GM12878 (cell line): ENCODE results near the gene RAB37. TPM values are rescaled to one million over a fixed set of nuclear protein-coding genes. Genes with fewer than 3 reads are reported as not detected.

ENCODE experiments used
- CBX5 ChIP-seq: sonication (generic); IDR thresholded peaks from 2 replicates; pipeline ENCODE4 v1.6.1; 2016; ENCODE audit warnings: low read depth, moderate library complexity, mild to moderate bottlenecking, inconsistent platforms
- CHD1 ChIP-seq: IDR thresholded peaks from 2 replicates; pipeline ENCODE4 v1.6.1; 2012; ENCODE audit warnings: low read depth, low read length, improper control_type of control experiment
- CHD2 ChIP-seq: IDR thresholded peaks from 2 replicates; pipeline ENCODE4 v1.6.1; 2011; ENCODE audit warnings: low read depth, low read length, improper control_type of control experiment, borderline replicate concordance
- GATAD2B ChIP-seq: fragments of 450-650 bp; conservative IDR thresholded peaks from 2 replicates; pipeline ENCODE4 v1.6.1; 2017; ENCODE audit warnings: low read depth, mild to moderate bottlenecking, moderate library complexity
- MXI1 ChIP-seq: fragments of 150-350 bp; IDR thresholded peaks from 2 replicates; pipeline ENCODE4 v1.6.1; 2011; ENCODE audit warnings: low read depth, mild to moderate bottlenecking, inconsistent platforms, low read length, improper control_type of control experiment
- NBN ChIP-seq: fragments of 450-650 bp; IDR thresholded peaks from 2 replicates; pipeline ENCODE4 v1.6.1; 2016
- RUNX3 ChIP-seq: IDR thresholded peaks from 2 replicates; pipeline ENCODE4 v1.6.1; 2012; ENCODE audit warnings: low read length, inconsistent platforms
- SPI1 ChIP-seq: IDR thresholded peaks from 2 replicates; pipeline ENCODE4 v1.6.1; 2011; ENCODE audit warnings: low read depth, mild to moderate bottlenecking, low read length, moderate library complexity, borderline replicate concordance; ENCODE audit not compliant: insufficient read depth
- STAT1 ChIP-seq: fragments of 450-650 bp; conservative IDR thresholded peaks from 2 replicates; pipeline ENCODE4 v1.6.1; 2014; ENCODE audit warnings: antibody characterized with exemption, mild to moderate bottlenecking
- STAT3 ChIP-seq: IDR thresholded peaks from 2 replicates; pipeline ENCODE4 v1.6.1; 2011; ENCODE audit warnings: low read depth, low read length, improper control_type of control experiment
- TCF3 ChIP-seq: IDR thresholded peaks from 2 replicates; pipeline ENCODE4 v1.6.1; 2012; ENCODE audit warnings: low read depth, mild to moderate bottlenecking, low read length, borderline replicate concordance; ENCODE audit not compliant: insufficient read depth
- TCF7 ChIP-seq: IDR thresholded peaks from 2 replicates; pipeline ENCODE4 v1.6.1; 2014; ENCODE audit warnings: antibody characterized with exemption, borderline replicate concordance
- YY1 ChIP-seq: IDR thresholded peaks from 2 replicates; pipeline ENCODE4 v1.6.1; 2011; ENCODE audit warnings: low read depth, mild to moderate bottlenecking, low read length
- ZBED1 ChIP-seq: IDR thresholded peaks from 2 replicates; pipeline ENCODE4 v1.6.1; 2016; ENCODE audit warnings: borderline replicate concordance
- ZNF622 ChIP-seq: fragments of 450-650 bp; IDR thresholded peaks from 2 replicates; pipeline ENCODE4 v1.6.1; 2017; ENCODE audit warnings: mild to moderate bottlenecking, inconsistent platforms
- ZSCAN29 ChIP-seq: fragments of 450-650 bp; IDR thresholded peaks from 2 replicates; pipeline ENCODE4 v1.6.1; 2017; ENCODE audit warnings: mild to moderate bottlenecking, moderate library complexity
- polyA plus RNA-seq, 11 experiments: library from polyadenylated mRNA; depleted of rRNA in 4 of 11; unstranded in 6 of 11; stranded (reverse) in 5 of 11; fragments of >200 nt; fragmentation: Nextera tagmentation in 4 of 11; fragmentation: Illumina TruSeq in 1 of 11; extraction: Ambion mirVana in 4 of 11; extraction: Trizol in 1 of 11; gene quantifications; 1 replicate in 1 of 11; 2 replicates in 10 of 11; pipeline versions ENCODE4 v1.2.1 to v1.2.3, GENCODE V29; 2011 to 2016; ENCODE audit warnings: inconsistent platforms in 2 of 11, missing spikeins in 2 of 11, low read depth in 1 of 11
- total RNA-seq, 4 experiments: library from RNA; depleted of rRNA in 3 of 4; stranded (reverse); fragments of >200 nt in 3 of 4; fragmentation: Illumina TruSeq in 1 of 4; extraction: Trizol in 1 of 4; gene quantifications; 2 replicates each; pipeline versions ENCODE4 v1.2.1 to v1.2.3, GENCODE V29; 2013 to 2021
- TF ChIP-seq, protein P1 (sequence below), 3 experiments: IDR thresholded peaks in 2 of 3; conservative IDR thresholded peaks in 1 of 3; 2 replicates each; pipeline ENCODE4 v1.5.1; 2011; ENCODE audit warnings: low read depth in 3 of 3, low read length in 3 of 3, mild to moderate bottlenecking in 3 of 3, control low read depth in 2 of 3, moderate library complexity in 2 of 3, inconsistent platforms in 1 of 3, mixed read lengths in 1 of 3; ENCODE audit not compliant: control insufficient read depth in 2 of 3, insufficient read depth in 1 of 3; ENCODE audit errors: extremely low read depth in 1 of 3
- TF ChIP-seq, protein P2 (sequence below): fragments of 450-650 bp; IDR thresholded peaks from 2 replicates; pipeline ENCODE4 v1.6.1; 2017; ENCODE audit warnings: borderline replicate concordance
- TF ChIP-seq, protein P3 (sequence below): fragments of 450-650 bp; IDR thresholded peaks from 2 replicates; pipeline ENCODE4 v1.6.1; 2017; ENCODE audit warnings: low read depth, mild to moderate bottlenecking, moderate library complexity
- TF ChIP-seq, protein P4 (sequence below): fragments of 450-650 bp; formaldehyde crosslinking; IDR thresholded peaks from 2 replicates; pipeline ENCODE4 v1.5.0; 2022; ENCODE audit warnings: mild to moderate bottlenecking, missing genetic modification characterization

Gene RAB37
- total and polyA plus RNA-seq, 10 of the 15 experiments (the other 5 are each of a cell fraction or from before 2014, with no cell fraction given), result 0.48 to 5.6 (median 1.7) TPM

GRCh38 chr17:74776044-74776962 lies 39.2 kb downstream of the RAB37 start, which contains the start of gene NAT9 (continued):
- TF ChIP-seq TCF7 (no peak), CHD2 (peak; percentile 83), NBN (peak; percentile 85), CHD1 (no peak), CBX5 (no peak), TCF3 (peak; percentile 90), SPI1 (peak; percentile 27; the same call in 1 of the 2 replicates), STAT3 (no peak), YY1 (peak; percentile 84), ZBED1 (no peak), ZSCAN29 (no peak), ZNF622 (no peak), STAT1 (no peak; the same call in 1 of the 2 replicates), MXI1 (peak; percentile 95), RUNX3 (no peak), GATAD2B (peak; percentile 58; the same call in 1 of the 2 replicates)
- TF ChIP-seq, protein P1, sequence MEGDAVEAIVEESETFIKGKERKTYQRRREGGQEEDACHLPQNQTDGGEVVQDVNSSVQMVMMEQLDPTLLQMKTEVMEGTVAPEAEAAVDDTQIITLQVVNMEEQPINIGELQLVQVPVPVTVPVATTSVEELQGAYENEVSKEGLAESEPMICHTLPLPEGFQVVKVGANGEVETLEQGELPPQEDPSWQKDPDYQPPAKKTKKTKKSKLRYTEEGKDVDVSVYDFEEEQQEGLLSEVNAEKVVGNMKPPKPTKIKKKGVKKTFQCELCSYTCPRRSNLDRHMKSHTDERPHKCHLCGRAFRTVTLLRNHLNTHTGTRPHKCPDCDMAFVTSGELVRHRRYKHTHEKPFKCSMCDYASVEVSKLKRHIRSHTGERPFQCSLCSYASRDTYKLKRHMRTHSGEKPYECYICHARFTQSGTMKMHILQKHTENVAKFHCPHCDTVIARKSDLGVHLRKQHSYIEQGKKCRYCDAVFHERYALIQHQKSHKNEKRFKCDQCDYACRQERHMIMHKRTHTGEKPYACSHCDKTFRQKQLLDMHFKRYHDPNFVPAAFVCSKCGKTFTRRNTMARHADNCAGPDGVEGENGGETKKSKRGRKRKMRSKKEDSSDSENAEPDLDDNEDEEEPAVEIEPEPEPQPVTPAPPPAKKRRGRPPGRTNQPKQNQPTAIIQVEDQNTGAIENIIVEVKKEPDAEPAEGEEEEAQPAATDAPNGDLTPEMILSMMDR (IDR thresholded peaks at IDR 0.05 in 2 of 3, conservative IDR thresholded peaks at IDR 0.05 in 1 of 3; ENCODE audit: control insufficient read depth in 2 of 3, extremely low read depth in 1 of 3, insufficient read depth in 1 of 3, low read depth in 3 of 3, low read length in 3 of 3), result no peak
- TF ChIP-seq, protein P2, sequence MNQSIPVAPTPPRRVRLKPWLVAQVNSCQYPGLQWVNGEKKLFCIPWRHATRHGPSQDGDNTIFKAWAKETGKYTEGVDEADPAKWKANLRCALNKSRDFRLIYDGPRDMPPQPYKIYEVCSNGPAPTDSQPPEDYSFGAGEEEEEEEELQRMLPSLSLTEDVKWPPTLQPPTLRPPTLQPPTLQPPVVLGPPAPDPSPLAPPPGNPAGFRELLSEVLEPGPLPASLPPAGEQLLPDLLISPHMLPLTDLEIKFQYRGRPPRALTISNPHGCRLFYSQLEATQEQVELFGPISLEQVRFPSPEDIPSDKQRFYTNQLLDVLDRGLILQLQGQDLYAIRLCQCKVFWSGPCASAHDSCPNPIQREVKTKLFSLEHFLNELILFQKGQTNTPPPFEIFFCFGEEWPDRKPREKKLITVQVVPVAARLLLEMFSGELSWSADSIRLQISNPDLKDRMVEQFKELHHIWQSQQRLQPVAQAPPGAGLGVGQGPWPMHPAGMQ, result no peak
- TF ChIP-seq, protein P3, sequence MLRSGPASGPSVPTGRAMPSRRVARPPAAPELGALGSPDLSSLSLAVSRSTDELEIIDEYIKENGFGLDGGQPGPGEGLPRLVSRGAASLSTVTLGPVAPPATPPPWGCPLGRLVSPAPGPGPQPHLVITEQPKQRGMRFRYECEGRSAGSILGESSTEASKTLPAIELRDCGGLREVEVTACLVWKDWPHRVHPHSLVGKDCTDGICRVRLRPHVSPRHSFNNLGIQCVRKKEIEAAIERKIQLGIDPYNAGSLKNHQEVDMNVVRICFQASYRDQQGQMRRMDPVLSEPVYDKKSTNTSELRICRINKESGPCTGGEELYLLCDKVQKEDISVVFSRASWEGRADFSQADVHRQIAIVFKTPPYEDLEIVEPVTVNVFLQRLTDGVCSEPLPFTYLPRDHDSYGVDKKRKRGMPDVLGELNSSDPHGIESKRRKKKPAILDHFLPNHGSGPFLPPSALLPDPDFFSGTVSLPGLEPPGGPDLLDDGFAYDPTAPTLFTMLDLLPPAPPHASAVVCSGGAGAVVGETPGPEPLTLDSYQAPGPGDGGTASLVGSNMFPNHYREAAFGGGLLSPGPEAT, result 0 out of 2 replicates have a peak, but pooled peaks have one; percentile 39
- TF ChIP-seq, protein P4, sequence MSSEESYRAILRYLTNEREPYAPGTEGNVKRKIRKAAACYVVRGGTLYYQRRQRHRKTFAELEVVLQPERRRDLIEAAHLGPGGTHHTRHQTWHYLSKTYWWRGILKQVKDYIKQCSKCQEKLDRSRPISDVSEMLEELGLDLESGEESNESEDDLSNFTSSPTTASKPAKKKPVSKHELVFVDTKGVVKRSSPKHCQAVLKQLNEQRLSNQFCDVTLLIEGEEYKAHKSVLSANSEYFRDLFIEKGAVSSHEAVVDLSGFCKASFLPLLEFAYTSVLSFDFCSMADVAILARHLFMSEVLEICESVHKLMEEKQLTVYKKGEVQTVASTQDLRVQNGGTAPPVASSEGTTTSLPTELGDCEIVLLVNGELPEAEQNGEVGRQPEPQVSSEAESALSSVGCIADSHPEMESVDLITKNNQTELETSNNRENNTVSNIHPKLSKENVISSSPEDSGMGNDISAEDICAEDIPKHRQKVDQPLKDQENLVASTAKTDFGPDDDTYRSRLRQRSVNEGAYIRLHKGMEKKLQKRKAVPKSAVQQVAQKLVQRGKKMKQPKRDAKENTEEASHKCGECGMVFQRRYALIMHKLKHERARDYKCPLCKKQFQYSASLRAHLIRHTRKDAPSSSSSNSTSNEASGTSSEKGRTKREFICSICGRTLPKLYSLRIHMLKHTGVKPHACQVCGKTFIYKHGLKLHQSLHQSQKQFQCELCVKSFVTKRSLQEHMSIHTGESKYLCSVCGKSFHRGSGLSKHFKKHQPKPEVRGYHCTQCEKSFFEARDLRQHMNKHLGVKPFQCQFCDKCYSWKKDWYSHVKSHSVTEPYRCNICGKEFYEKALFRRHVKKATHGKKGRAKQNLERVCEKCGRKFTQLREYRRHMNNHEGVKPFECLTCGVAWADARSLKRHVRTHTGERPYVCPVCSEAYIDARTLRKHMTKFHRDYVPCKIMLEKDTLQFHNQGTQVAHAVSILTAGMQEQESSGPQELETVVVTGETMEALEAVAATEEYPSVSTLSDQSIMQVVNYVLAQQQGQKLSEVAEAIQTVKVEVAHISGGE, result no peak
